HG02870 (cell line): ENCODE measurements around the gene CALY.
A peak's percentile ranks its signal among the peaks of the same experiment; 100 is the strongest.
"Not testable (repeated sequence)": the region's sequence is repeated elsewhere in the genome, so short reads cannot be mapped to it uniquely, and the experiment has no call there.

ENCODE experiments used
- ATAC-seq: cut with Tn5 transposase; IDR thresholded peaks from one replicate; pipeline ENCODE4 v1.9.1; 2021; ENCODE audit warnings: mild to moderate bottlenecking, moderate library complexity; ENCODE audit not compliant: unreplicated experiment

The CALY gene

DNA sequence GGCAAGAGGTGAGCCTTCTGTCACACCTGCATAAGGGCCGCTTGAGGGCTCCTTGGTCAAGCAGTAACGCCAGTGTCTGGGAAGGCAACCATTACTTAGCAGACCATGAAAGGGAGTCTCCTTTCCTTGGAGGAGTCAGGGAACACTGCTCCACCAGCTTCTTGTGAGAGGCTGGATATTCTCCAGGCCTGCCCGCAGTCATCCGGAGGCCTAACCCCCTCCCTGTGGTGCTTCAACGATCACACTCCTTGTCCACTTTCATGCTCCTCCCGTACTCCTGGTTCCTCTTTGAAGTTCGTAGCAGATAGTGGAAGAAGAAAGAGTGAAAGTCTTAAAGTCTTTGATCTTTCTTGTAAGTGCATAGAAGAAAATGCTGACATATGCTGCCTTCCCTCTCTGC, 30.8 kb upstream of the CALY start:
- not testable (repeated sequence) for ATAC-seq

- ATAC-seq = no peak
Measured at GRCh38 chr10:133366751-133367150, 30.1 kb upstream of the CALY start.

DNA sequence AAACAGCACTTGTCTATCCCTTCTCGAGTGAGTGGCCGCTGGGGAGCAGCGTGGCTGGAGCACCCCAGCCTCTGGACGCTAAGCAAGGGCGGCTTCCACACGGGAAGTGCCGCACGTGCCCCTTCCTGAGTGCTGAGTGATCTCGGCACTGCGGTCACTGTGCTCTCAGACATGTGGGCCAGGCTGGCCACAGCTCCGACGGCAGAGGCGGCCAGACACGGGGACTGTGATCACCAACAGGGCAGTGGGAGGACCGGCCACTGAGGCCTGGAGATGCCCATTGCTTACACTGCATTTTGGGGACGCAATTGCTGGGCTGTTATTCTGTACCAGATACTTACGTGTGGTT, 29.4 kb upstream of the CALY start:
- ATAC-seq = no peak

DNA sequence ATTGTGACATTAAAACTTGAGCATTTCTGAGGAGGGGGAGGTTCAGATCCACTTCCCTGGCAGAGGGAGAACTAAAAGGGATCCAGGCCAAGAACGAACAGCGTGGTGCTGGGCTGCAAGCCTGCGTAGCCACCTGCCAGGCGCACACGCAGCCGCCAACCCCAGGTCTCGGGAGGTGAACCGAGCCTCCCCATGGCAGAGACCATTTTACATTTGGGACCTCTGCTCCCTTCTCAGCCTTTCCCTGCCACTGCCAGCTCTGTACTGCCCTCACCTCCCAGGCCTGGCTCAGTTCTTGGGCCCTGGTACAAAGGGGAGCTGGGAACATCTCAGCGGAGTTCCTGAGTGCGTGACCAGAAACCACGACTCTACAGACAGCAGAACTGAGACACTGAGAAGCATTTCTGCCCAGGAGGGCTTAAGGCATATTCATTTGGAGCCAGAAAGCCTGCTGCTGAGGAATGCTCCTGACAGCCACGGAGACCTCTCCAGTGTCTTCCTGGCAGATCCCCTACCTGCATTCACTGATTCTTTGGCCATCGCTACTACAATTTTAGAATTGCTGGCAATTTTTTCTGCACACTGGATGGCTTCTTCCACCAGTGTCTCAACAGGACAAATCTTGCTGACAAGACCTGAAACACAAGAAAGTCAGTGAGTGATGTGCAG, 28.9 kb upstream of the CALY start:
- ATAC-seq = no peak

DNA sequence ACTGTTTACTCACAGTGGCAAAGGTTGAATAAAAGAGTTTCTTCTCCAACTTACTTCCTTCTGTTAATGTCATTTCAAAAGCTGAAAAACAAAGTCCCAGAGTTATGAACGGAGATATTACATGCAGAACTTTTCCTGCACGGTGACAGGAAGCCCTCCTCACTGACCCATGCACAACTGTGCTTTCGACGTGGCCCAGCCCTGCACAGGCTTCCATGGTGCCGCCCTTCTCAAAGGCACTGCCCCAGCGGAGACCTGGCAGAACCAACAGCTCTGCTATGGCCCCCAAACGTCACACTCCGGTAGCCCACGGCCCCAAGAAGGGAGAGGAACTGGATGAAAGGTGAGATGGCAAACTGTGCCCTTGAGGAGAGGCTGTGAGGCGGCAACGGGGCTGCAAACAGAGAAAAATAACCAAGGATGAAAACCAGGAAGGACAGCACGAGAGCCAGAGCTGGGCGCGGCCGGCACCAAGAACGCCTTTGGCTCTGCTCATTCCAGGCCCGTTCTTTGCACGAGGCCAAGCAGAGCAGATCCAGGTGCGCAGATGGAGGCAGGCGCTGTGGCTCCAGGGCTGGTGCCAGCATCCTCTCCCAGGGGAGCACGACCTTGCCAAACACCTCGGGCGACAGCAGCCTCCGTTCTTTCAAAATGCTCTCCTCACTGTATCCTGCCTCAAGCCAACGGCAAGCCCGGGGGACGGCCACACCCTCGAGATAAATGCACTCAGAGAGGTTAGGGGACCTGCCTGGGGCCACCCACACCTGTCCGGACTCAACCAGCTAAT, 28.1 kb upstream of the CALY start:
- ATAC-seq = no peak

DNA sequence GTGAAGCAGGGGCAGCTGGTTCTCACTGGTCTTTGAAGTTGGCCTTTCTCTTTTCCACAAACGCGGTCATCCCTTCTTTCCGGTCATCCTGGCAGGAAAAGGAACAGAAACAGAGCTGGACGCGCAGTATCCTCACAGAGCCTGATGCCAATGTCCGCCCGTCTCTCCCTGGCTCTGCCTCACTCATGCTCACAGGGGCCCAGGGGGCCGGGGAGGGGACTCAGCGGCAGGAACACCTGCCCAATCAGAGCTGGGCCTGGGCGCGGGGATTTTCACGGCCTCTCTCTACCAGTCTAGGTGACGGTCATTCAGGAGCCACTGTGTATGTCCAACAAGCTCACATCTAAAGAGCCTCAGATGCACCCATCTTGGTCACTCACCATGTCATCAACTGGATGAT, 26.1 kb upstream of the CALY start:
- no peak for ATAC-seq

GRCh38 chr10:133361773-133362441, 25.2 kb upstream of the CALY start:
- ATAC-seq = no peak

DNA sequence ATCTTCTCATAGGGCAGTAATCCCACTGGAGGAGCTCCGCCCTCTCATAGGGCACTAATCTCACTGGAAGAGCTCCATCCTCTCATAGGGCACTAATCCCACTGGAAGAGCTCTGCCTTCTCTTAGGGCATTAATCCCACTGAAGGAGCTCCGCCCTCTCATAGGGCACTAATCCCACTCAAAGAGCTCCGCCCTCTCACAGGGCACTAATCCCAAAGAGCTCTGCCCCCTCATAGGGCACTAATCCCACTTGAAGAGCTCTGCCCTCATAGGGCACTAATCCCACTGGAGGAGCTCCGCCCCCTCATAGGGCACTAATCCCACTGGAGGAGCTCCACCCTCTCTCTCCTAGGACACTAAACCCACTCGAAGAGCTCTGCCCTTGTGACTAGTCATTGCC, 24.5 kb upstream of the CALY start:
- no peak for ATAC-seq

DNA sequence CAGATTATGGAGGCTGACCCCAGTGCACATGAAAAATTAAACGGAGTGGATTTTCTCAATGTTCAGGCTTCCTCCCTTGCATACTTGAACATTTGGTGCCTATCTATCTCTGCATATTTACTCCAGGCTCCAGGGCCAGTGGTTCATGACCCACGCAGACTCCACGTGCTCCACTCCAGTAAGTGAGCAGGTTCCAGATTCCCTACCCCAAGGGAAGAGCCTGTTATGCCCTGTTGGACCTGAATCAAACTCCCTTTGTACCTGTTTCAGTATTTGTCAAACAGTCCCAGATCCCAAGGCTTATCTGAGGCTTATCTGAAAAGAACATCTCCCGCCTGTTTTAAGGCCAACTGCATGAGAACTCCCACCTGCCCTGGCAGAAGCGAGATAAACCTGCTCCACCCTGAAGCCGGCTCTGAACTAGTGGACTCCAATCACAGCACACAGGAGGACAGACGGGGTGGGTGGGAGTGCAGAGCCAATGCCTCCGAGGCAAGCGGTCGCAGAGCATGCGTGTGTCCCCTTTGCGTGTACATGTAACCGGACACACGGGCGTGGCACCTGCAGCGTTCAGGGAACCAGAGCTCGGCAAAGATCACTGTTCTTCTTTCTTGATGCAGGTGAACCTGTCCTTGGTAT, 23.4 kb upstream of the CALY start:
- ATAC-seq = no peak

GRCh38 chr10:133359554-133359971, 22.9 kb upstream of the CALY start:
- no peak for ATAC-seq

- no peak for ATAC-seq
Measured at GRCh38 chr10:133358925-133359310, 22.2 kb upstream of the CALY start.

DNA sequence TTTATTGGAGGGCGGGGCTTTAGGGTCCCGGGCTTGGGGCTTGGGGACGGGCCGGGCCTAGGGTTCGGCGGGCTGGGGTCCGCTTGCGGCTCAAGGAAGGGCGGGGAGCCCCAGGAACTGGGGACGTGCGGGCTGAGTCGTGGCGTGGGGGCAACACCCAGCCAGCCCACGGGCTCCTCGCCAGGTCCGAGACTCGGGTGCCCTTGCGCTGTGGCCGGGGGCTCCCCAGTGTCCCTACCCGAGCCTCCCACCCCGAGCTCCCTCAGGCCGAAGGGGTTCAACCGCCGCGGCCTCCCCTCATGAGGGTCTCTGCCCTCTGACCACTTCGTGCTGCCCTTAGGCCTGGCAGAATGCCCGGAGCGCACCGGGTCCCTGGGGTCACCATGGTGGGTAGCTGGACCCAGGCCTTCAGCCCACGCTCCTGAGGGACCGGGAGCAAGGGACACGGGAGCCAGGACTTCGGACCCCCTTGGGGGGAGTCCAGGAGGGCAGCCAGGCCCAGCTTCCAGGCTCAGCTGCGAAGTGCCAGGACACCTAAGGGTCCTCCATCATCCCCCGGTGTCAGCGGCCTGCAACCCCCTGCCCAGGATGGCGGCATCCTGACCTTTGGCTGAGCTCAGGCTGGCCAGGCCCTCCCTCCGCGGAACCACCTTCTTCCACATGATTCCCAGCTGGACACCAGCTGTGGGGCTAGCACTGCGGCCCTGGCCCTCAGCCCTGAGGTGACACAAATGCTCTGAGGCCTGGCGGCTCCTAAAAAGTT, 21.6 kb upstream of the CALY start:
- no peak for ATAC-seq

- ATAC-seq = peak; percentile 75
Measured at GRCh38 chr10:133357285-133358161, 20.8 kb upstream of the CALY start, which contains the start of gene FUOM. FUOM (minus strand) TSS chr10:133358019; CDS start chr10:133358007, 12 bp downstream.

- no peak for ATAC-seq
Measured at GRCh38 chr10:133356549-133357284, 20.0 kb upstream of the CALY start.

DNA sequence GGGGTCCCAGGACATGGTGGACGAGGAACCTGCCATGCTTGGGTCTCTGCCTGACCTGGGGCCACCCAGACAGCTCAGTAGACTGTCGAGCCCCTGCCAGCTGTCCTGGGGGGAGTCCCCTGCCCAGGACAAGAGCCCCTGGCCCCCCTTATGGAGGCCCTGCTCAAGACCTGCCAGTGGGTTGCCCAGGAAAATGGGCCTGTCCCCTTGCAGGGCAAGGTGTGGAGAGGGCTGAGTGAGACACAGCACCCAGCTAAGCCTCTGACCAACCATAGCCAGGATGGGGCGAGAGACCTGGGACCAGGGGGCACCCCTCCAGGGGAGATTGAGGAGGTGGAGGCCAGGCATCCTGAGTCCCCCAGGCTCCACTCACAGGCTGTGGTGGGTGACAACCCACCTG, 19.3 kb upstream of the CALY start:
- no peak for ATAC-seq

DNA sequence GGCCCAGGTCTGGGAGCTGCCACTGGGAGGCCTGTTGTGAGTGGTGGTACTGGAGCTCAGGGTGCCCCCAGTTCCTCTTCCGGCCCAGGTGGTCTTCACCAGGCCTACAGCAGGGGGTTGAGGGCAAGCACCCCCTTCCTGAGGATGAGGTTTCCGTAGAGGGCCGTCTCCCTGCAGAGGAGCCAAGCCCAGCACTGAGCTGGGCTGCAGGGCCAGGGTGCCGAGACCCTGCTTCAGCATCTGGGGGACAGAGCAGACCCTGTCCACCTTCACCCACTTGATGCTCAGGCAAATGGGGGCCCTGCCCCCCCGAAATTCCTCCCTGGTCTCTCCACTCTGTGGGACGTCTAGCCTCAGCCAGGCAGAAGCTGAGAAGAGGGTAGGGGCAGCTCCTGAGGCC, 18.6 kb upstream of the CALY start:
- ATAC-seq = no peak

DNA sequence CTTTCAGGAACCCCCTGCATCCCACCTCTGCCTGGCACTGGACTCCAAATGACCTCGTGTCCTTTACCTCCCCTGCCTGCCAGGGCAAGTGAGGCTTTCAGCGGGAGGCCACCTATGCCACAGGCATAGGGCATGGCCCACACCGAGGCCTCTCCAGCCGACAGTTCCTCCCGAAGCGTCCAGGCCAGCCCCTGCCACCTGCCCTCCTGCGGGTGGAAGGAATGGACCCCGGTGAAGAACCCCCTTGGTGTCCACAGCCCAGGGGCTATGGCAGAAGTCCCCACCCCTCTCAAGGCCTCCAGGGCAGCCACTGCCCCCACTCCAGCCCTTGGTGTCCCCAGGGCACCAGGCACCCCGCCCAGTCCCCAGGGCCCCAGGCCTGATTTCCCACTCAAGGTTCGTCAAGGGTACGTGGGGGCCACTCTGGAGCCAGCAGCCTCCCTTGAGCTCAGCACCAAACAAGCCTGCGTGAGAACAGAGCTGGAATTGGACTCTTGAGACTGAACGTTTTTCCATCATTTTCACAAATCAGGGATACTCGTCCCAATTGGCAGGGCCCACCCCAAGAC, 18.1 kb upstream of the CALY start:
- ATAC-seq = no peak

DNA sequence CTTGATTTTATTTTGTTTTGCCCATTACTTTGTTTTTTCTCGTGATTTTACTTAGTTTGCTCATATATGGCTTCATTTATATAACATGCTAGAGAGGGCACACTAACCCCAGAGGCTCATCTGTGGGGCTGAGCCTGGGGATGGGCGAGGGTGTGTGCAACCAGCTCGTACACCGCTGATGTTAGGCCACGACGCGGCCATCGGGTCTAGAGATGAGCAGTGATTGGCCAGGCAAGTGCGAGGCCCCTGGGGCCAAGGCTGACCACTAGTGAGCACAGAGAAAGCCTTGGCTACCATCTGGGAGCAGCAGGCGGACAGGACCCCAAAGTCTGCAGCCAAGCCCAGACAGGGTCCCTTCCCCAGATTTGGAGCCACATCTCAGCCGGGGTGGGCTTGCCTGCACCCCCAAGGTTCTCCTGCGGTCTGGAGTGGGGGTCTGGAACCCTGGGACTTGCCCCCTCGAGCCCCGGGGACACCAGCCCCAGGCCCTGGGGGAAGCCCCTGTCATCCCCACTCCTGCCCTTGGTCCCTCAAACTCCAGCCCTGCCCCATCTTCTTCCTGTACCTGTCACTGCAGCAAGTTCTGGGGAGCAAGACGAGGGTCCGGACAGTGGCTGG, 17.4 kb upstream of the CALY start:
- no peak for ATAC-seq
